GM18868 (cell line): Measurements from ENCODE around the gene NEO1.
"Not testable (repeated sequence)": the region's sequence is repeated elsewhere in the genome, so short reads cannot be mapped to it uniquely, and the experiment has no call there.

ENCODE experiments used
- ATAC-seq: cut with Tn5 transposase; IDR thresholded peaks from one replicate; pipeline ENCODE4 v1.9.1; 2021; ENCODE audit warnings: mild to moderate bottlenecking, moderate library complexity; ENCODE audit not compliant: unreplicated experiment

The NEO1 gene

GRCh38 chr15:73176598-73176997 is 124.3 kb downstream of the NEO1 start:
- no peak for ATAC-seq

- ATAC-seq, result no peak
Observed at GRCh38 chr15:73183071-73183470, 130.8 kb downstream of the NEO1 start.

- ATAC-seq, result no peak
Observed at GRCh38 chr15:73190189-73190601, 137.9 kb downstream of the NEO1 start.

- ATAC-seq, result no peak
Observed at GRCh38 chr15:73195166-73195565, 142.9 kb downstream of the NEO1 start.

GRCh38 chr15:73196113-73196512 is 143.8 kb downstream of the NEO1 start:
- no peak for ATAC-seq

GRCh38 chr15:73200339-73200738 is 148.1 kb downstream of the NEO1 start:
- ATAC-seq, result no peak

- ATAC-seq, result no peak
Observed at GRCh38 chr15:73210630-73211029, 158.4 kb downstream of the NEO1 start.

GRCh38 chr15:73212424-73212823 is 160.2 kb downstream of the NEO1 start:
- no peak for ATAC-seq

GRCh38 chr15:73221450-73221849 is 169.2 kb downstream of the NEO1 start:
- not testable (repeated sequence) for ATAC-seq

GRCh38 chr15:73225358-73226015 is 173.2 kb downstream of the NEO1 start:
- no peak for ATAC-seq

- ATAC-seq, result no peak
Observed at GRCh38 chr15:73226093-73226814, 174.0 kb downstream of the NEO1 start.

- ATAC-seq, result no peak
Observed at GRCh38 chr15:73227433-73228056, 175.3 kb downstream of the NEO1 start.

GRCh38 chr15:73228128-73228646 is 175.9 kb downstream of the NEO1 start:
- ATAC-seq, result no peak

GRCh38 chr15:73231661-73232419 is 179.6 kb downstream of the NEO1 start:
- ATAC-seq, result no peak

GRCh38 chr15:73232776-73233175 is 180.5 kb downstream of the NEO1 start:
- ATAC-seq, result no peak

GRCh38 chr15:73233623-73234022 is 181.4 kb downstream of the NEO1 start:
- ATAC-seq, result no peak

- ATAC-seq, result no peak
Observed at GRCh38 chr15:73237910-73238309, 185.6 kb downstream of the NEO1 start.

- ATAC-seq, result no peak
Observed at GRCh38 chr15:73239564-73240215, 187.4 kb downstream of the NEO1 start.

- no peak for ATAC-seq
Observed at GRCh38 chr15:73240866-73241499, 188.7 kb downstream of the NEO1 start.

- ATAC-seq, result no peak
Observed at GRCh38 chr15:73244333-73244732, 192.1 kb downstream of the NEO1 start.
